T-cell (primary cell): ENCODE measurements around the gene RILP. TPM values are rescaled to one million over a fixed set of nuclear protein-coding genes. Genes with fewer than 3 reads are reported as not detected.

ENCODE experiments used
- ATAC-seq, 4 experiments: fragments of 200-7000 bp in 3 of 4; fragments of 150-1000 bp in 1 of 4; cut with Tn5 transposase; replicated peaks in 1 of 4; 1 replicate in 3 of 4; 2 replicates in 1 of 4; pipeline ENCODE4 v1.10.0; 2021; ENCODE audit warnings: moderate library complexity in 3 of 4, mild to moderate bottlenecking in 2 of 4, moderate number of reproducible peaks in 1 of 4
- CTCF ChIA-PET, 2 donors: fragments of 300-600 bp; sonication (Branson Sonifier 250); formaldehyde crosslinking; loops; one replicate each; lab custom pipeline; 2022; ENCODE audit warnings: antibody characterized with exemption in 2 of 2; lab: Charles Lee
- POLR2A ChIA-PET, 2 donors: fragments of 300-600 bp; sonication (Branson Sonifier 250); formaldehyde crosslinking; loops; one replicate each; lab custom pipeline; 2022; ENCODE audit warnings: antibody characterized with exemption in 2 of 2; lab: Charles Lee
- DNase-seq, 35 experiments: peaks; one replicate each; pipeline versions ENCODE4 v3.0.0 to v3.0.0-alpha.2; 2013 to 2023
- H3K27ac ChIP-seq: one replicate; pipeline ENCODE4 v1.5.1; 2013; ENCODE audit warnings: low read length
- H3K27me3 ChIP-seq, 2 experiments: replicated peaks in 1 of 2; 1 replicate in 1 of 2; 2 replicates in 1 of 2; pipeline versions ENCODE4 v1.6.1 to v1.7.0; 2013; ENCODE audit warnings: low read length in 1 of 2, mixed read lengths in 1 of 2; ENCODE audit not compliant: control insufficient read depth in 2 of 2, insufficient read depth in 2 of 2; ENCODE audit errors: extremely low read depth in 1 of 2
- H3K36me3 ChIP-seq, 2 donors: 1 replicate in 1 of 2; 2 replicates in 1 of 2; pipeline versions ENCODE4 v1.6.1 to v1.7.0; 2013; ENCODE audit warnings: low read length in 1 of 2; ENCODE audit not compliant: control insufficient read depth in 2 of 2, insufficient read depth in 1 of 2; ENCODE audit errors: extremely low read depth in 1 of 2
- H3K4me1 ChIP-seq, 2 experiments: 1 replicate in 1 of 2; 2 replicates in 1 of 2; pipeline versions ENCODE4 v1.6.1 to v1.7.0; 2013; ENCODE audit warnings: low read length in 2 of 2, mixed read lengths in 1 of 2; ENCODE audit not compliant: insufficient read depth in 2 of 2, control insufficient read depth in 1 of 2; ENCODE audit errors: extremely low read depth in 1 of 2
- H3K4me3 ChIP-seq, 2 donors: 1 replicate in 1 of 2; 2 replicates in 1 of 2; pipeline versions ENCODE4 v1.5.1 to v1.7.0; 2013; ENCODE audit warnings: mild to moderate bottlenecking in 2 of 2, low read length in 1 of 2, moderate library complexity in 1 of 2; ENCODE audit not compliant: control insufficient read depth in 1 of 2; ENCODE audit errors: extremely low read depth in 1 of 2
- H3K9me3 ChIP-seq: 2 replicates; pipeline ENCODE4 v1.7.0; 2013
- H3K27ac Mint-ChIP-seq, 2 donors: one replicate each; pipeline ENCODE4 v1.8.0; 2020 to 2021; ENCODE audit warnings: mild to moderate bottlenecking in 2 of 2, mixed read lengths in 2 of 2
- H3K27me3 Mint-ChIP-seq, 2 donors: one replicate each; pipeline ENCODE4 v1.8.0; 2021 to 2022; ENCODE audit warnings: mixed read lengths in 2 of 2
- H3K36me3 Mint-ChIP-seq: one replicate; pipeline ENCODE4 v1.8.0; 2021; ENCODE audit warnings: mixed read lengths
- H3K4me1 Mint-ChIP-seq, 3 donors: one replicate each; pipeline ENCODE4 v1.8.0; 2020 to 2022; ENCODE audit warnings: mixed read lengths in 3 of 3, mild to moderate bottlenecking in 1 of 3
- H3K4me3 Mint-ChIP-seq, 3 donors: one replicate each; pipeline ENCODE4 v1.8.0; 2020 to 2022; ENCODE audit warnings: mild to moderate bottlenecking in 3 of 3, mixed read lengths in 3 of 3, moderate library complexity in 3 of 3
- H3K9me3 Mint-ChIP-seq, 3 donors: one replicate each; pipeline ENCODE4 v1.8.0; 2020 to 2022; ENCODE audit warnings: mixed read lengths in 3 of 3
- WGBS: methylation state at CpG from one replicate; pipeline ENCODE4 v1.1.5; 2013; ENCODE audit warnings: missing lambda C conversion rate; ENCODE audit not compliant: insufficient coverage; 5-methylcytosine and 5-hydroxymethylcytosine counted together
- total RNA-seq, 35 experiments: library from RNA in 6 of 35; stranded (reverse) in 6 of 35; fragments of 120-200 nt in 1 of 35; gene quantifications; one replicate each; pipeline versions ENCODE4 v1.2.1 to v1.2.4 and lab custom pipeline; 2013 to 2026

The RILP gene
- total RNA-seq, 5 donors from 2014 or later (not counting 1 experiment from before 2014, with no cell fraction given) = 1.2 to 2.9 (median 2.0) TPM

- H3K9me3 ChIP-seq = no peaks in the 10 kb centered on the region
- H3K4me3 ChIP-seq = peak within 1 kb of the TSS; percentile 75 to 80
- no peaks in the 10 kb centered on the region for H3K9me3 Mint-ChIP-seq
- POLR2A ChIA-PET = interaction anchor here in 1 of 2 donors (0.5 to 0.6 kb wide), 2 partner anchors 46 to 80 kb away, joined by 3 to 6 read pairs; no protein-coding TSS in a partner anchor
- peak; percentile 81 to 89 (median 84) for ATAC-seq
- H3K4me3 Mint-ChIP-seq = peak within 1 kb of the TSS; percentile 92 to 94 (median 93)
- peaks cover 0 to 25% of the 10 kb centered on the region in 2 experiments for H3K27me3 ChIP-seq
- peaks cover 0 to 7% of the 10 kb centered on the region in 2 donors for H3K27me3 Mint-ChIP-seq
- peak within 1 kb of the TSS; percentile 83 to 88 for H3K27ac Mint-ChIP-seq
- H3K27ac ChIP-seq = peak within 1 kb of the TSS; percentile 69
- DNase-seq = peak; percentile 35 to 83 (median 61)
- peaks cover 16 to 27% (median 24%) of the 10 kb centered on the region in 3 donors for H3K4me1 Mint-ChIP-seq
- peaks cover 9 to 28% of the 10 kb centered on the region in 2 experiments for H3K4me1 ChIP-seq
- under 1% methylated on average over 95 of the region's 95 CpGs for WGBS
- CTCF ChIA-PET = interaction anchor here in 1 of 2 donors (1.3 kb wide), 1 partner anchor 21 kb away, joined by 3 read pairs; the partner anchor contains the start of gene RILP
- H3K36me3 ChIP-seq = no peaks in the 10 kb centered on the region
- H3K36me3 Mint-ChIP-seq = no peaks in the 10 kb centered on the region
Observed at GRCh38 chr17:1627982-1628855, 21.4 kb downstream of the RILP start, which contains the start of gene SLC43A2. TSS of gene SLC43A2 (minus strand) at chr17:1628834. CDS start at chr17:1627874, 960 bp downstream.

GRCh38 chr17:1627182-1627981, 22.3 kb downstream of the RILP start:
- Mint-ChIP-seq H3K27ac (peak overlapping the region; percentile 28 to 79), H3K9me3 (no peaks in the 10 kb centered on the region), H3K27me3 (peaks cover 0 to 7% of the 10 kb centered on the region in 2 donors), H3K4me1 (peaks cover 16 to 27% (median 24%) of the 10 kb centered on the region in 3 donors), H3K4me3 (peak overlapping the region; percentile 76 to 92 (median 83)), H3K36me3 (no peaks in the 10 kb centered on the region)
- CTCF ChIA-PET = interaction anchor here in 1 of 2 donors (0.6 kb wide), 1 partner anchor 111 kb away, joined by 5 read pairs; the partner anchor contains the start of gene INPP5K
- WGBS = 13% methylated on average over 34 of the region's 39 CpGs
- Histone ChIP-seq H3K36me3 (no peaks in the 10 kb centered on the region), H3K9me3 (no peaks in the 10 kb centered on the region), H3K4me1 (peaks cover 9 to 28% of the 10 kb centered on the region in 2 experiments), H3K4me3 (peak overlapping the region; percentile 75 to 80), H3K27ac (no peak overlapping the region), H3K27me3 (peaks cover 0 to 25% of the 10 kb centered on the region in 2 experiments)
- ATAC-seq (no peak), DNase-seq (peak in 3 of 35 experiments; percentile 16 to 42 (median 23))
- POLR2A ChIA-PET = interaction anchor here in 1 of 2 donors (0.6 kb wide), 1 partner anchor 81 kb away, joined by 6 read pairs; no protein-coding TSS in a partner anchor

DNA sequence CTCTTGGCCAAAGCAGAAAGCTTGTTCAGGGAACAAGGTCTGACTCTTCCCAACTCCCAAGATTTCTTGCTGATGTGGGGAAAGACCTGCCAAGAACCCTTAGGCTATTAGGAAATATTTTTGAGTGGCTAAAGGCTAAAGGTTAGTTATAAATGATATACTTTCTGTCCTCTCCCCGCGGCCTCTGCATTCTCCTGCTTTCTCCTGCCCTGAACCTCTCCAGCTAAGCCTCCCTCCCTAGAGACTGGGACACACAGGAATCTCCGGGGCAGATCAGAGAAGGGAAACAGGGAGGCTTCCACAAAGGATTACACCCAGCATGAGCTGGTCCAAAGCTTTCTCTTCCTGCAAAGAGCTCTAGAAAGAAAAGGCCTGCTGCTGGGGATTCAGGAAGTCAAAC, 23.3 kb downstream of the RILP start:
- Mint-ChIP-seq H3K4me3 (peak overlapping the region in 2 of 3 donors; percentile 83 to 92), H3K27me3 (peaks cover 0 to 7% of the 10 kb centered on the region in 2 donors), H3K36me3 (no peaks in the 10 kb centered on the region), H3K9me3 (no peaks in the 10 kb centered on the region), H3K4me1 (peaks cover 16 to 24% (median 24%) of the 10 kb centered on the region in 3 donors), H3K27ac (peak overlapping the region in 1 of 2 donors; percentile 8)
- Histone ChIP-seq H3K36me3 (no peaks in the 10 kb centered on the region), H3K27me3 (peaks cover 0 to 25% of the 10 kb centered on the region in 2 experiments), H3K27ac (no peak overlapping the region), H3K4me1 (peaks cover 9 to 28% of the 10 kb centered on the region in 2 experiments), H3K9me3 (no peaks in the 10 kb centered on the region), H3K4me3 (no peak overlapping the region)
- ChIA-PET CTCF (interaction anchor here in 1 of 2 donors (0.7 kb wide), 1 partner anchor 244 kb away, joined by 4 read pairs; no protein-coding TSS in a partner anchor), POLR2A (no interaction called here)
- 80% methylated on average over 1 of the region's 3 CpGs for WGBS
- DNase-seq (no peak), ATAC-seq (no peak)

- no peak overlapping the region for H3K27ac Mint-ChIP-seq
- H3K4me3 Mint-ChIP-seq = no peak overlapping the region
- Histone ChIP-seq H3K4me1 (peaks cover 9 to 28% of the 10 kb centered on the region in 2 experiments), H3K9me3 (no peaks in the 10 kb centered on the region), H3K27ac (no peak overlapping the region), H3K4me3 (no peak overlapping the region), H3K36me3 (no peaks in the 10 kb centered on the region), H3K27me3 (peaks cover 0 to 25% of the 10 kb centered on the region in 2 experiments)
- peaks cover 16 to 24% (median 21%) of the 10 kb centered on the region in 3 donors for H3K4me1 Mint-ChIP-seq
- ChIA-PET POLR2A (no interaction called here), CTCF (interaction anchor here (0.6 to 0.7 kb wide), 2 partner anchors 245 to 389 kb away, joined by 4 to 5 read pairs; no protein-coding TSS in a partner anchor)
- H3K27me3 Mint-ChIP-seq = peaks cover 0 to 7% of the 10 kb centered on the region in 2 donors
- DNase-seq (no peak), ATAC-seq (no peak)
- WGBS = 89% methylated on average over 3 of the region's 6 CpGs
- H3K9me3 Mint-ChIP-seq = no peaks in the 10 kb centered on the region
- no peaks in the 10 kb centered on the region for H3K36me3 Mint-ChIP-seq
Observed at GRCh38 chr17:1625581-1625980, 24.1 kb downstream of the RILP start.

- Histone ChIP-seq H3K27me3 (peaks cover 0 to 24% of the 10 kb centered on the region in 2 experiments), H3K4me1 (peaks cover 9 to 26% of the 10 kb centered on the region in 2 experiments), H3K27ac (no peak overlapping the region), H3K9me3 (no peaks in the 10 kb centered on the region), H3K36me3 (no peaks in the 10 kb centered on the region), H3K4me3 (no peak overlapping the region)
- ChIA-PET POLR2A (no interaction called here), CTCF (interaction anchor here in 1 of 2 donors (0.6 kb wide), 1 partner anchor 265 kb away, joined by 3 read pairs; no protein-coding TSS in a partner anchor)
- ATAC-seq (no peak), DNase-seq (no peak)
- Mint-ChIP-seq H3K27ac (no peak overlapping the region), H3K4me1 (peaks cover 13 to 20% (median 17%) of the 10 kb centered on the region in 3 donors), H3K9me3 (no peaks in the 10 kb centered on the region), H3K4me3 (no peak overlapping the region), H3K36me3 (no peaks in the 10 kb centered on the region), H3K27me3 (peaks cover 0 to 7% of the 10 kb centered on the region in 2 donors)
- WGBS = 77% methylated on average over 13 of the region's 14 CpGs
Observed at GRCh38 chr17:1625053-1625452, 24.6 kb downstream of the RILP start.
